ENCODE results near the gene MIOX.

MIOX gene

GRCh38 chr22:50513175-50513574 lies 26.5 kb downstream of the MIOX start:
- peaks cover 10% of the 10 kb centered on the region; the same call in 1 of the 2 replicates for H3K36me3 ChIP-seq (ENCODE audit: insufficient read depth, low read length)
- TF ChIP-seq EZH2phosphoT487 (IDR thresholded peaks at IDR 0.05; ENCODE audit: borderline replicate concordance) (no peak), CTCF (conservative IDR thresholded peaks at IDR 0.05; ENCODE audit: low read length) (no peak)
- H3K9ac ChIP-seq (ENCODE audit: low read depth, low read length, poor library complexity, severe bottlenecking): peak overlapping the region; percentile 31
- H3K27me3 ChIP-seq (ENCODE audit: insufficient read depth, low read length, poor library complexity, severe bottlenecking): no peaks in the 10 kb centered on the region
- H3K4me2 ChIP-seq (ENCODE audit: low read depth, low read length, poor library complexity, severe bottlenecking): peak overlapping the region; percentile 48
- H3K4me1 ChIP-seq (ENCODE audit: insufficient read depth, low read length, poor library complexity, severe bottlenecking): peaks cover 32% of the 10 kb centered on the region
- H3K9me2 ChIP-seq (replicated peaks; ENCODE audit: low read depth, low read length): no peaks in the 10 kb centered on the region
- no peak overlapping the region for H2AFZ ChIP-seq (ENCODE audit: low read length)
- no peaks in the 10 kb centered on the region for H3K9me3 ChIP-seq (ENCODE audit: insufficient read depth, low read depth, low read length)
- no peaks in the 10 kb centered on the region for H3F3A ChIP-seq (ENCODE audit: low read depth)
- H3K79me2 ChIP-seq (ENCODE audit: insufficient read depth, low read length): peaks cover 85% of the 10 kb centered on the region
- peak overlapping the region; percentile 33 for H3K4me3 ChIP-seq (ENCODE audit: low read length, poor library complexity, severe bottlenecking)
- peaks cover 19% of the 10 kb centered on the region for H4K20me1 ChIP-seq (ENCODE audit: insufficient read depth, low read length, poor library complexity, severe bottlenecking)

GRCh38 chr22:50516068-50516467 lies 29.4 kb downstream of the MIOX start:
- Histone ChIP-seq H3K9me2 (replicated peaks; ENCODE audit: low read depth, low read length) (no peaks in the 10 kb centered on the region), H3K27me3 (ENCODE audit: insufficient read depth, low read length, poor library complexity, severe bottlenecking) (no peaks in the 10 kb centered on the region), H3F3A (ENCODE audit: low read depth) (no peaks in the 10 kb centered on the region), H3K9ac (ENCODE audit: low read depth, low read length, poor library complexity, severe bottlenecking) (no peak overlapping the region), H3K36me3 (ENCODE audit: insufficient read depth, low read length) (peaks cover 31% of the 10 kb centered on the region; the same call in 1 of the 2 replicates), H2AFZ (ENCODE audit: low read length) (no peak overlapping the region), H3K4me3 (ENCODE audit: low read length, poor library complexity, severe bottlenecking) (no peak overlapping the region), H3K79me2 (ENCODE audit: insufficient read depth, low read length) (peaks cover 59% of the 10 kb centered on the region), H3K4me1 (ENCODE audit: insufficient read depth, low read length, poor library complexity, severe bottlenecking) (peaks cover 20% of the 10 kb centered on the region), H3K4me2 (ENCODE audit: low read depth, low read length, poor library complexity, severe bottlenecking) (peak overlapping the region; percentile 22), H4K20me1 (ENCODE audit: insufficient read depth, low read length, poor library complexity, severe bottlenecking) (peaks cover 9% of the 10 kb centered on the region), H3K9me3 (ENCODE audit: insufficient read depth, low read depth, low read length) (no peaks in the 10 kb centered on the region)
- no peak for TF ChIP-seq CTCF (conservative IDR thresholded peaks at IDR 0.05; ENCODE audit: low read length)
- no peak for TF ChIP-seq EZH2phosphoT487 (IDR thresholded peaks at IDR 0.05; ENCODE audit: borderline replicate concordance)

DNA sequence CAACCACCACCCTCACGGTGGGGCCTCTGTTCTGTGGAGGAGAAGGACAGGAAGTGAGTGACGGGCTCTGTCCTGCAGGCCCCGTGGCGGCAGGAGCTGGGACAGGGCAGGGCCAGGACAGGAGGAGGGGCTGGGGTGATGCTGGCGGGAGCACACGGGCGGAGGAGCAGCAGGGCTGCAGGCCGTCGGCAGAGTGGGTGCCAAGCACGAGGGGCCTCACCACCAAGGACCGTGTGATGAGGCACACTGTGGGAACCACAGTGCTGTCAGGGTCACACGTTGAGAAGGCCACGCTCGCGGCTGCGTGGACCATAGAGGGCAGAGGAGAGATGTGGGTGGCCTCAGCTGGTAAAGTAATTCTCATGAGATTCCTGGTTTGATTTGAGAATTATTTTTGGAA lies 30.2 kb downstream of the MIOX start:
- Histone ChIP-seq H3K4me3 (ENCODE audit: low read length, poor library complexity, severe bottlenecking) (no peak overlapping the region), H3K36me3 (ENCODE audit: insufficient read depth, low read length) (peaks cover 39% of the 10 kb centered on the region; the same call in 1 of the 2 replicates), H4K20me1 (ENCODE audit: insufficient read depth, low read length, poor library complexity, severe bottlenecking) (peaks cover 11% of the 10 kb centered on the region), H3K4me2 (ENCODE audit: low read depth, low read length, poor library complexity, severe bottlenecking) (no peak overlapping the region), H3K79me2 (ENCODE audit: insufficient read depth, low read length) (peaks cover 52% of the 10 kb centered on the region), H3K9ac (ENCODE audit: low read depth, low read length, poor library complexity, severe bottlenecking) (no peak overlapping the region), H2AFZ (ENCODE audit: low read length) (no peak overlapping the region), H3K9me3 (ENCODE audit: insufficient read depth, low read depth, low read length) (no peaks in the 10 kb centered on the region), H3K27me3 (ENCODE audit: insufficient read depth, low read length, poor library complexity, severe bottlenecking) (no peaks in the 10 kb centered on the region), H3K9me2 (replicated peaks; ENCODE audit: low read depth, low read length) (no peaks in the 10 kb centered on the region), H3K4me1 (ENCODE audit: insufficient read depth, low read length, poor library complexity, severe bottlenecking) (peaks cover 20% of the 10 kb centered on the region), H3F3A (ENCODE audit: low read depth) (no peaks in the 10 kb centered on the region)
- TF ChIP-seq CTCF (conservative IDR thresholded peaks at IDR 0.05; ENCODE audit: low read length): no peak
- TF ChIP-seq EZH2phosphoT487 (IDR thresholded peaks at IDR 0.05; ENCODE audit: borderline replicate concordance): no peak

All from Loucy (cell line).